ENCODE results near the gene CTXN2.

CTXN2 gene

GRCh38 chr15:48221885-48222284 lies 30.4 kb downstream of the CTXN2 start:
- in situ Hi-C loops (cut with MboI; ENCODE audit: low sequenced_read_pairs) = no loop called here

GRCh38 chr15:48222627-48223026 lies 31.2 kb downstream of the CTXN2 start:
- in situ Hi-C loops (cut with MboI; ENCODE audit: low sequenced_read_pairs) = no loop called here

GRCh38 chr15:48225771-48226170 lies 34.3 kb downstream of the CTXN2 start:
- in situ Hi-C loops (cut with MboI; ENCODE audit: low sequenced_read_pairs) = no loop called here

GRCh38 chr15:48230498-48230897 lies 39.0 kb downstream of the CTXN2 start:
- in situ Hi-C loops (cut with MboI; ENCODE audit: low sequenced_read_pairs) = no loop called here

GRCh38 chr15:48233246-48233645 lies 41.8 kb downstream of the CTXN2 start:
- in situ Hi-C loops (cut with MboI; ENCODE audit: low sequenced_read_pairs) = no loop called here

- in situ Hi-C loops (cut with MboI; ENCODE audit: low sequenced_read_pairs) = no loop called here
Observed at GRCh38 chr15:48239334-48239733, 47.9 kb downstream of the CTXN2 start.

- in situ Hi-C loops (cut with MboI; ENCODE audit: low sequenced_read_pairs) = no loop called here
Observed at GRCh38 chr15:48242015-48242414, 50.5 kb downstream of the CTXN2 start.

GRCh38 chr15:48242535-48242934 lies 51.1 kb downstream of the CTXN2 start:
- in situ Hi-C loops (cut with MboI; ENCODE audit: low sequenced_read_pairs) = no loop called here

GRCh38 chr15:48244921-48245320 lies 53.5 kb downstream of the CTXN2 start:
- in situ Hi-C loops (cut with MboI; ENCODE audit: low sequenced_read_pairs) = no loop called here

- in situ Hi-C loops (cut with MboI; ENCODE audit: low sequenced_read_pairs) = no loop called here
Observed at GRCh38 chr15:48248414-48248813, 56.9 kb downstream of the CTXN2 start.

- in situ Hi-C loops (cut with MboI; ENCODE audit: low sequenced_read_pairs) = no loop called here
Observed at GRCh38 chr15:48250640-48251076, 59.2 kb downstream of the CTXN2 start.

GRCh38 chr15:48253172-48253571 lies 61.7 kb downstream of the CTXN2 start:
- in situ Hi-C loops (cut with MboI; ENCODE audit: low sequenced_read_pairs) = no loop called here

Measured in HL-60/S4 treated with phorbol 12-myristate 13-acetate at 8.2 ng/mL for 4 days and 3 days (cell line).